PC-9 (cell line): Measurements from ENCODE around the gene PROP1.

Source experiments
- CTCF ChIP-seq: fragments of 200-600 bp; sonication (generic); conservative IDR thresholded peaks from 2 replicates; pipeline ENCODE4 v1.6.1; 2017; ENCODE audit warnings: mixed run types, antibody characterized with exemption, mild to moderate bottlenecking, moderate library complexity
- EZH2 ChIP-seq: fragments of 200-600 bp; sonication (generic); IDR thresholded peaks from 2 replicates; pipeline ENCODE4 v1.8.0; 2017; ENCODE audit warnings: antibody characterized with exemption, low read depth

GRCh38 chr5:177964471-177964870 is 31.6 kb downstream of the PROP1 start:
- no peak for TF ChIP-seq CTCF
- TF ChIP-seq EZH2, result no peak
